HEK293T (cell line): ENCODE data around the gene IGF1R.

Experiments used
- ARNT ChIP-seq: fragments of 450-650 bp; IDR thresholded peaks from 2 replicates; pipeline ENCODE4 v1.6.1; 2017; ENCODE audit warnings: mild to moderate bottlenecking
- FOXM1 ChIP-seq: fragments of 450-650 bp; IDR thresholded peaks from 2 replicates; pipeline ENCODE4 v1.6.1; 2017; ENCODE audit warnings: mild to moderate bottlenecking, borderline replicate concordance
- HDGF ChIP-seq: fragments of 450-650 bp; IDR thresholded peaks from 2 replicates; pipeline ENCODE4 v1.6.1; 2017; ENCODE audit warnings: antibody characterized with exemption, borderline replicate concordance
- NFRKB ChIP-seq: fragments of 450-650 bp; IDR thresholded peaks from 2 replicates; pipeline ENCODE4 v1.6.1; 2016; ENCODE audit warnings: mild to moderate bottlenecking, moderate library complexity
- SUZ12 ChIP-seq: fragments of 450-650 bp; IDR thresholded peaks from 2 replicates; pipeline ENCODE4 v1.6.1; 2016; ENCODE audit warnings: mild to moderate bottlenecking

DNA sequence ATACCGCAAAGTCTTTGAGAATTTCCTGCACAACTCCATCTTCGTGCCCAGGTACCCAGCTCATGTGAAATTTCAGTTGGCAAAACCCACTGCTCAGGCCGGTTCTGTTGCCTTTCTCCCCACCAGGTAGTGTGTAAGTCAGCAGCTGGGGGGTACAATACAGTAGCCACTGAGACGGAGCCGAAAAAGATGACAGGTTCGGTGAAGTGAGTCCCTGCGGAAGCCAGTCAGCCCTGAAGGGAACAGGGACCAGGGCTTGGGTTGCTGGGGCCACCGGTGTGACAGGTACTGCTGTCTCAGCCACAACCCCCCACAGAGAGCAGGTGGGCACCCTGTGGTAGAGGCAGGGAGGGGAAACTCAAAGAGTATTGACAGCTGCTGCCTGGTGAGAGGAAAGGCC is 268.5 kb downstream of the IGF1R start:
- no peak for TF ChIP-seq HDGF
- no peak for TF ChIP-seq NFRKB
- TF ChIP-seq ARNT: no peak
- no peak for TF ChIP-seq SUZ12
- TF ChIP-seq FOXM1: no peak
